Activated CD4-positive, alpha-beta T cell treated with anti-CD3 and anti-CD28 coated beads for 24 hours (primary cell): ENCODE results near the gene MRNIP.

Source experiments
- DNase-seq, 2 donors: peaks; one replicate each; pipeline ENCODE4 v3.0.0-alpha.2; 2020; ENCODE audit warnings: low read depth in 2 of 2

The MRNIP gene

DNA sequence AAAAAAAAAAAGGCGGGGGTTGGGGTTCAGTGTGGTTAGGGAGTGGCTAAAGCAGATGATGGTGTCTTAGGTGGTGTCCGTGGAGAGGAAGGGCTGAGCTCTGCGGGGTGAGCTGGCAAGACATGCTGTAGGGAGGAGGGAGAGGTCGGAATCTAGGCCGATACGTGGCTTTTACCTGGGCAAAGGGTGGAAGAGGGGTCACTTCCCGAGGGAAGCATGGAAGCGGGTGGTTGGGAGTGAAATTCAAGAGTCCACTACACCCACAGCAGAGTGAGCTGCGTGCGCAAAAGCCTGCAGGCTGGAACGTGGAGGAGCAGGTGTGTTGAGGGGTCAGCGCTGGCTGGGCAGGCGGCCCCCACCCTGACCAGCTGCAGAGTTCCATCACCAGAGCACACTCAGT, 31.3 kb upstream of the MRNIP start:
- no peak for DNase-seq

DNA sequence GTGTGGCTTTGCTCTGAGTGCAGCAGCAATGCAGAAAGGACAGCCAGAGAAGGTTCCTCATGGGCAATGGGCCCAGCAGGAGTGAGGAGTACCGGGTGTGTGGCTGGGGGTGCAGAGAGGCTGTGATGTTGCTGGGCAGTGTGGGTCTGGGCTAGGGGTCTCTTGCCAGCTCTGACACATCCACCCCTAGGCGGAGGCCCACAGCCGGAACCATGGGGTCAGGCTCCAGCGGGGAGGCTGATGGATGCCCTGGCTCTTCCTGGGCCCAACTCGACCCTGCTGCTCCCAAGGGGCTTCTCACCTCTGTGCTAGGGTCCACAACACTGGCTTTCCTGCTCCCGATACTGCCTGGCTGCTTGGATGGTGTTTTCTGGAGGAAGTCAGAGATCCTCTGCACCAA, 29.2 kb upstream of the MRNIP start:
- DNase-seq = no peak

DNA sequence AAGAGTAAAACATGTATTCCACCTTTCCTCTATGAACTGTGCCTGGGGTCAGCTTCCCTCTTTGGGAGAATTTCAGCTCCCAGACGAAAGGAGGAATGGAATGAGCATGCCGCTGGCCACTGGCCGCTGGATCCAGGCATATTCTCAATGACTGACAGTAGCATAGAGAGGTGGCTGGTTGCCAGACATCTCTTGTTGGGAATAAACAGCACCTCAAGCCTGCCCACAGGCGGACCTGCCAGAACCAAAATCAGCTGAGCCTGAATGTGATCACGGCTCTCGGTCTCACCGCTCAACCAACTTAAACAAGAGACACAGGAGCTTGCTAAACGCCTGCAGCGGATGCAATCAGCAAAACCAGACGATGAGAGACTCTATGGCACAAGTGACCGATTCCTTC, 28.5 kb upstream of the MRNIP start:
- DNase-seq = no peak

DNA sequence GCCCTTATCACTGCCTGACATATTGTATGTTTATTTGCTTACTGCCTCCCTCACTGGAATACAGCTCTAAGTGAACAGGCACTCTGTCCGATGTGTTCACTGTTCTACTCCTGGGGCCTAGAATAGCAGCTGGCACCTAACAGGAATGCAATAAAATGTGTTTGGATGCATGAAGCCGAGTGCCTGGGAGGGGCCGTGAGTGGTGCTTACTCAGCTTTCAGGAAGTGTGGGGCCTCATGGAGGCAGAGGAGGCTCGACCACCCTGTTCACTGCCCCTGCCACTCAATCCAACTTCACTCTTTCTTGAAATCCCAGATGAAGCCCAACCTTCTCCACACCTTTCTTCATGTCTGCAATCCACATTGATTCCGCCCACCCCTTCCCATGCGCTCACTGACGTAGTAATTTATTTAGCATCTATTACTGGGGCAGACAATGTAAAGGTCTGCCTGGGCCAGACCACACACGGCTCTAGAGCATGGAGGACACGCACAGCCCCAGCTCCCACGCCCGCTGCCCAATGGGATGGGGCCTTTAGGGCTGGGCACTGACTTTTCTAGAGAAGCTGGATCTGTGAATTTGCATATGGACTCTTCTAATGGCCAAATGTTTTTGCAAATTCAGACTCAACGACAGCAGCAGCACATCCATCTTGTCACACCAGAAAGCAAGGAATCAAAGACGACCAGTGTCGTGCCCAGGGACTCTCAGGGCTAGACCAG, 27.7 kb upstream of the MRNIP start:
- no peak for DNase-seq

DNA sequence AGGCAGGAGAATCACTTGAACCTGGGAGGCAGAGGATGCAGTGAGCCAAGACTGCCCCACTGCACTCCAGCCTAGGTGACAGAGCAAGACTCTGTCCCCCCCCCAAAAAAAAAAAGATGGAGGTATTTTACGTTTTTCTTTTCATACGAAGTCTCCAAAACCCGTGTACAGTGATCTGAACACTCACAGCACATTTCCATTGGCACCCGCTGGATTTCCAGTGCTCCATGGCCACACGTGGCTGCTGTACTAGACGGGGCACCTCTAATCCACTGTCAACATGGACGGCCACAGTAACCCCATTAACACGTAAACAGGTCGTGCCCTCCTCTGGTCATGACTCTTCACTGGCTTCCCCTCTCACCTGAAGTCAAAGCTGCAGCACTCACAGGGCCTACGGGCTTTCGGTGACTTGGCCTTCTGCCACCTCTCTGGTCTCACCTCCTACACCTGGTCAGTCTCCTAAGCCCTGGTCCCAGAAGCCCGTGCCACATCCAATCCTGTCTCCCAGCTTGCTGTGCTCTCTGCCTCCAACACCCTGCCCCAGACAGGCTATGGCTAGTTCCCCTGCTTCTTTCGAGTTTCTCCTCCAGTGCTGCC, 27.0 kb upstream of the MRNIP start:
- DNase-seq = no peak

DNA sequence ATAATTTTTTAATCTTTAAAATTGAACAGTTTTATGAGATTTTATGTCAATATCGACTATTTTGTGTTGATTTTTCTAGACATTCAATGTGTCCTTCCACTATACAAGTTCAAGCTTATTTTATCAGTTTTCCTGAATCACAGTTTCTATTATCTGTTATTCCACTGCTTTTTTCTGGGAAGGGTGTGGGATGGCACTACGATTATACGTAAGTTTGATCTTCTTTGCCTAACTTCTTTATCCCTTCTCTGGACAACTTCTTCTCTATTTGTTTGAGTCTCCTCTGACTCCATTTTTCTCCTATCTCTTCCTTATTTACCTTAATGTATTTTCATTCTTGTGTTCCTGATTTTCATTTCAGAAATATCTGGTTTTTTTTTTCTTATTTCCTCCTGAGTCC, 24.5 kb upstream of the MRNIP start:
- no peak for DNase-seq

DNA sequence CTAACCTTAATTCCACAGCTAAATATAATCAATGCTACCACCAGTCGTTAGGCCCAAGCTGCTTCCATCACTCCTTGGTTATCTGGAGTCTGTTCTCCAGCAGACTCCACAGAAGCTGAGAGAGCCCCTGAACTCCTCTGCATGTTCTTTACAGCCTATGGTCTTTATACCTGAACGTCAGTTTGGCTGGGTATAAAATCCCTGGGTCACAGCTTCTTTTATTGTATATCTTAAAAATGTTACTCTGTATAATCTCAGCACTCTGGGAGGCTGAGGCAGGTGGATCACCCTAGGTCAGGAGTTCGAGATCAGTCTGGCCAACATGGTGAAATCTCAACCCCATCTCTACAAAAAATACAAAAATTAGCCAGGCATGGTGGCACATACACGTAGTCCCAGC, 23.7 kb upstream of the MRNIP start:
- DNase-seq = no peak

DNA sequence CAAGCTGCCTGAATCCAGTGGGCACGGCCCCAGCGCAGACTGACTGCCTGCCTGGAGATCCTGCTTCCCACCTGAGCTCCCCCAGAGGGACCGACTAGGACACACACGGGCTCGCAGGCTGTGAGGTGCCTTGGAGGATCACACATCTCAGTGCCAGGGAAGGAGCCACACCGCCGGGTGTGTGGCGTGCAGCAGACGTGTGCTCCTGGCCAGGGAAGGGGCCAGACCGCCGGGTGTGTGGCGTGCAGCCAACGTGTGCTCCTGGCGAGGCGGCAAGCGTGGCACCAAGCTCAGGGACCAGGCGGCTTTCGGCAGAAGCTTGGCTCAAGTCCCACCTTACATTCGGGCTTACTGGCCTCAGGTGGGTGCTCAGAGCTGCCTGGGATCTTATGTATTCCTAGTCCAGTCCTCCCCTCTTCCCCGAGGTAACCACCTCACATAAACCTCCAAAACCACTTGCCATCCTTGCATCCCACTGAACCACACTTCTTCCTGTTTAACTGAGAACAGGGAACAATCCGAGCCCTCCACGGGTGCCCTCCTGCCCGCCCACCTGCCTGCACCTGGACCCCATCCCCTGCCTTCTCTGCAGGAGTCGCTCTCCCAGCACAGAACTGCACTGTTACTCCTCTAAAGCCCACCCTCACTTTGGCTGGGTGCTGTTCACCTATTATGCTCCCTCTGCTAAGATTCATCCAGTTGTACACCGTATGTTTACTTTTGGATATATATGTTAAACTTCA, 22.4 kb upstream of the MRNIP start:
- DNase-seq = no peak

DNA sequence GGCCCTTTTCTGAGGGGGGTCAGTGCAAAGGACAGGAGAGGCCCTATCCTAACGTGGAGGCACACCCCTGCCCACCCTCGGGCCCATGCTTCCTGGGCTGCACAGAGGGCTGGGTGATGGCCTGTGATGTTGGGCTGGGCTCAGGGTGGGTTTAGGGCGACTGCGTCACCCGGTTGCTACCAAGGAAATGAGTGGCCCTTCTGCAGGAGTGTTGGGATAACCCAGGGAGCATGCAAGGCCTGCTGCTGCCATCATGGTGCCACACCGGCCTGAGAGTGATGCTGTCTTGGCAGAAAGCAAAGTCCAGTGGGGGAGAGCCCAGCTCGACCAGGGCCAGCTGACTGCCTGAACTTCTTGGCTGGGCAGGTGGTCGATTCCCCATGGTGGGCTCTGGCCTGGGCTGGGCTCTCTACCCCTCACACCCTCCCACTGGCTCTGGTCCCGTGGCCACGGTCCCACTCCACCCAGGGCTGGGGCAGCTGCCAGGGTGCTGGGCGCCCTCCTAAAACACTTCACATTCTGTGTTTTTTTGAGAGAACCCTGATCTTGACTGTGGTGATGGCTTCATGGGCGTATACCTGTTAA, 21.5 kb upstream of the MRNIP start:
- DNase-seq = no peak

DNA sequence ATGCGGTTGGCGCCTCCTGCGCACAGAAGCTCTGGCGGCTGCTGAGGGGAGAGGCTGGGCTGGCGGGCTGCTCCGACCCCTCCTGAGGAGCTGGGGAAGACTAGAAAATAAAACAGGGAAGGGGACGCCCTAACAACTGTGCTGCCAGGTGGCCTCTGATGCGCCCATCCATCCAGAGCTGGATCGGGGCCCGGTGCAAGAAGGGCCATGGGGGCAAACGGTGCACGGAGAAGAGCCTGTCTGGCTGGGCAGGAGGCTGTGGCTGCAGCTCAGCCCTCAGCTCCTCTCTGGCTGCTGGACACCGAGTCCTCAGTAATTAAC, 21.0 kb upstream of the MRNIP start:
- no peak for DNase-seq

DNA sequence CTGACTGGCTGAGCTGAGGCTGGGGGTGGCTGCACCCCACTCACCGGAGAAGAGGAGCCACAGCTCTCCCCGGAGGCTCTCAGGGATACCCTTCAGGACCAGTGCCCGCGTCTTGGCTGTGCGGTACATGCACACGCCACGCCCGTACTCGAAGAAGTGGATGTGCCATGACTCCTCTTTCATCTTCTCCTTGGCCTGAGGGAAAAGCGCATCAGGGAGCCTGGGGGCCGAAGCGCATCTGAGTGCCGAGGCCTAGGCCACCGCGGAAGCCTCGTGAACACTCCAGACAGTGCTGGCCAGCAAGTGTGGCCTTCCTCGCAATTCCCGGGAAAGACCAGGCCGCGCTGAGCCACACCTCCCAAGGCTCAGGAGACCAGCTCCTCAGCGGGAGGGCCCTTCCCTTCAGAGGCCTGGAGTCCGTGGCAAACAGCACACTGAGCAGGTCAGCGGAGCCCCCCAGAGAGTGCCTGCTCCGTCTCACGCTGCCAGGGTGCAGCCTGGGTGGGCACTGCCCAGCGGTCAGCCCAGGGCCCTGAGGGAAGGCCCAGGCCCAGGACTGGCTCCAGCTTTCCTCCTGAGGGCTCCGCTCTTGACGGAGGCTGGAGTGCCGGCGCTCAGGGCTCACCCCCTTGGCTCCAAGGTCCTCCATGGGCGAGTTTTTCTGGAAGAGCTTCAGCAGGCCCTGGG, 20.5 kb upstream of the MRNIP start:
- DNase-seq = no peak

DNA sequence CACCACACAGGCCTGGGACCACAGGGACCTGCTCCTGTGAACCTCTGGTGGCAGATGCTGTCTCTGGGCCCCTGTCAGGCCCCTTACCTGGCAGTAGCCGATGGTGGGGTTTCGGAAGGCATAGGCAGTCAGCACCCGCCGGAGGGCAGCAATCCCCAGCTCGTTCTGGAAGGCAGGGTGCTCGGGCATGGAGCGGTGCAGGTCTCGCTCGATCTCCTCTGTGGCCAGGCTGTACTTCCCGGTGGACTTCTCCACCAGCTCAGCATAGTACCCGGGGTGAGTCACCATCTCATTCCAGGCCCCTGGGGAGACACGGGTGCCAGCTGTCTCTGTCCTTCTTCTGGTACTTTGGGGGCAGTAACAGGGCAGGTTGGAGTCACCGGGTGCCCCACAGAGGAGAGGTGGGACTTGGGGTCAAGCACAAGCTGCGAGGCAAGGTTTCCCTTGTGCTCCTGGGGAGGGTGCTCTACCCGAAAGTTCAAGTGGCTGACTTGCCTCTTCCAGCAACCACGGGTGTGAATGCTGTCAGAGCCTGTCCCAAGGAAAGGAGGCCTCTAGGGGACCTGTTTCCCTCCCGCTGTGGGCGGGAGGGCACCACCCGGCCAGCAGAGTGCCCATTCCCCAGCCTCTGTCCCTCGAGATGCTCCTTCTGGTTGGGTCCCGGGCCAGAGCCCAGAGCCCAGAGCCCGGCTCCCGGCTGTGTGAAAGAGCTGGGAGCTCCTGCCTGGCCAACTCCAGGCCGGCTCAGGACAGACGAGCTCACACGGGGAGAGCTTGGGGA, 19.8 kb upstream of the MRNIP start:
- DNase-seq = no peak

DNA sequence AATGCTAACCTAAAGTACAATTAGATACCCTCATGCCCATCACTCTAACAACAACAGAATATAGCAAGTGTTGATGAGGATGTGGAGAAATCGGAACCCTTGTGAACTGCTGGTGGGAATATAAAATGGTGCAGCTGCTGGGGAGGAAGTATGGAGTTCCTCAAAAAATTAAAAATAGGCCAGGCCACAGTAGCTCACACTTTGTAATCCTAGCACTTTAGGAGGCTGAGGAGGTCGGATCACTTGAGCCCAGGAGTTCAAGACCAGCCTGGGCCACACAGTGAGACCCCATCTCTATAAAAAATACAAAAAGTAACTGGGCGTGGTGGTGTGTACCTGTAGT, 18.0 kb upstream of the MRNIP start:
- DNase-seq = no peak

DNA sequence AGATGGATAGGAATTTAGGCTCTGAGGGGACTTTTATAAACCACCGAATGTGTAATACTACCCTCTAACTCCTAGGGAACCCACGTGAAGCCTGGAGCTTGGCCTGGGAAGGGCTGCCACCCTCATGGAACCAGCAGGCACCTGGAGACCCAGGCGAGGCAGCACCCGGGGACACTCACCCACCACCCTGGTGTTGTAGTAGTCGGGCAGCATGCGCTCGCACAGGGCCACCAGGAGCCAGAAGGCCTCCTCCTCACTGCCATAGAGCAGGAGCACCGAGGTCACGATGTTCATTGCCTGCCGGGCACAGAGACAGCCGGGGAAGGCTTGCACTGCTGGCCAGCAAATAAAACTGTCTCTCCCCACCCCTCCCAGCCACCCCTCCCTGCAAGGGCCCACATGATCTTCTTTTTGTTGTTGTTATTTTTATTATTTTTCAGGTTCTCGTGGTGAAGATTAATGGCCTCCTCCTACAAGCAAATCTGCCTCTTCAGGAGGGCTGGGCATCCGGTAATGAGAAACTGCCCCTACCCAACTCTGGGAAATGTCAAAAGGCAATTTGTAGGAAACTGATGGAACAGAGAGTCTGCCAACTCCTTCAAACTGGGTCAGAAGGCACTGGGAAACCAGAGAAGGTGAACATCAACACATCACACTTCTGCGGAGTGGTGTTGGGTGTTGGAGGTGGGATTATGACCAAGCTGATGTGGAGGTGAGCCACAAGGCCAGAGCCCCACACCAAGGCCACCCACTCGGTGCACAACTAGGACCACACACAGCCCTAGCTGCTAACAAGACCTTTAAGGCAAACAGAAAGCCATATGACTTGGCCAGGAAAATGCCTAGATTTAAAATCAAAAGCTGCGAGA, 17.4 kb upstream of the MRNIP start:
- DNase-seq = no peak

DNA sequence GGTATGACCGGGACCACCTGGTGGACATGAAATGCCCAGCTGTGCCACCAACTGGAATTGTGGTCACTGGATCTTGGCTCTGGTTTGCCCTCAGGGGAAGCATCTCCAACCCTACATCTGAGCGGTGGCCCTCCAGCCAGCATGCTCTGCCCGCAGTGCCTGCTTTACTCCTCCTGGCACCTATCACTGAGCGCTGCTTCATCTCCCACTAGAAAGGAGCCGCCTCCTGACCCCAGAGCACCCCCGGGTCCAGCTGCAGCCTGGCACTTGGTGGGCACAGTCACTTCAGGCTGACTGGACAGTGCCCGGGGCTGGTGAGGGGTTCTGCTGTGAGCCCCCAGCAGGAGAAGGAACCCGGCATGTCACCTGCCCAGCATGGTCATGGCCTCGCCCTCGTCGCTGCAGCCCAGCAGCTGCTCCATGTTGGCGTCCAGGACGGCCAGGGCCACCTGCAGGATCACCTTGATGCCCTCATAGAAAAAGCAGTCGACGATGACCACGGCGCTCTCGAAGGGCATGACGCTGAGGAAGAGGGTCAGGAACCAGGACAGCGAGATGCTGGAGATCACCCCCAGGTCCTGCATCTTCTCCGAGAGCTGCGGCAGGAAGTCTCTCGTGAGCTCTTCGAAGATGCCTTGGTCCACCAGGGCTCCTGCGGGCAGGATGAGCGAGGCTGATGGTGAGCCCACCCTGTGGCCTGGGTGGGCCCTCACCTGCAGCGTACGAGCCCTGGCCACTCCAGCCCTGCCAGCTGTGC, 16.1 kb upstream of the MRNIP start:
- DNase-seq = no peak

DNA sequence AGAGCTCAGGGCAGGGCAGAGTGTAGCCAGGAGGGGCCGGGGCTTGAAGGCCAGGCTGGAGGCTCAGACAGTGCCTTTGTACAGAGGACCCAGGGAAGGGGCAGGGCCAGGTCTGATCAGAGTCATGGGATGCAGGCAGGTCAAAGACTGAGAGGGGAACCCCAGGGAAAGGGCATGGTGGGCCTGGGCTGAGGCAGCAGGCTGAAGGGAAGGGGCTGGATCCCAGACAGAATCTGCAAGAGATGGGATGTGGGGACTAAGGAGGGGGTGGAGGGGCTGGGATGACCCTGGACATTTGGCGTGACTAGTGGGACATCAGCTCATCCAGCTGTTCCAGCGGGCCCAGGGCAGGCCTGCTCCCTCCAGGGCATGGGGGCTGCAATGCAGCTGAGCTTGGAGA, 15.5 kb upstream of the MRNIP start:
- no peak for DNase-seq

DNA sequence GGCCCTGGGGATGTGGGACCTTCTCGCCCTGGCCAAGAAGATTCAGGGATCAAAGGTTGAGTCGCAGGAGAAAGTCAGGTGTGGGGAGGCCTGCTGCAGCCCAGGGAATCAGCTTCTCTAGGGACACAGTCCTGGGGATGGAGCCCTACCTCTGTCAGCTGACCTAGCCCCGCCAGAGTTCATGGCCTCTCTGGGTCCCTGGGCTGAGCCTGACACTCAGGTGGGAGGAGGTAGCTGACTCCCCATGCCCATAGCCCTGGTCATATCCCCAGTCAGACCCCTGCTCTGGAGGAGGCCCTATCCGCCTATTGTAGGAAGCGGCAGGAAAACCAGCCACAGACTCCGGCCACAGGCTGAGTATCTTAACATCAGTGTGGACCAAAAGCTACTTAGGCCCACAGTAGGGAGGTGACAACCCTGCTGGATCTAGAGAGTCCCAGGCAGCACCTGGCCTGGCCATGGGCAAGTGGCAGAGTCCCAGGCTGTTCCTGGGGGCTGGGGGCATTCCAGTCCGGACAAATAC, 15.0 kb upstream of the MRNIP start:
- no peak for DNase-seq

DNA sequence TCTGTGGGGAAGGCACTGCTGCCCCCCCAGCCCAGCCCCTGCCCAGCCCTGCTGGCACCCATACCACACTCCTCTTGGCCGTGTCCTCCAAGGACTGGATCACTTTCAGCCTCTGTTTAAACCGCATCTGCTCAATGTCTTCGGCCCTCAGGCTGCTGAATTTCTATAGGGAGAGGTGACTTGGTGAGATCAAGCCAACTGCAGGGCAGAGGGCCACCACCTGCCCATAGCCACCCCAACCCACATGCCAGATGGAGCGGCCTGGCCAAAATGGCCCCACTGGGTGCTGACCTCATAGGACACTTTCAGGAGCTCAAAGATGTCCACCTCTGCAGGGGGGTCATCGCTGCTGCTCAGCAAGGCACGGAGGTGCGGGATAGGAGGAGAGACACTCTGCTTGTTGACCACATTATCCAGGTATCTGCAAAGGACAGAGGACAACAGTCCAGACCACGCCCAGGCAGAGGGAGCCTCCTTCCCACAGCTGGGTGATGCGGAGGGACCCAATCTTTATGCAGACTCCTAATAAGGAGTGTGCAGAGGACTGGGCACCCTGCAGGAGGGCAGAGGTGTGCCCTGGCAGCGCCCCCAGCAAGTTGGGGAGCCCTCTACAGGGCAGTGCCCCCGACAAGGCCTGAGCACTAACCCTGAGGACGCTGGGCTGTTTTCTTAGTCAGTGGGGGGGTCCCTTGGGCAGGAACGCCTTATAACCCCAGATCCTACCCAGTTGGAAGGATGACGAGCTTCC, 14.4 kb upstream of the MRNIP start:
- no peak for DNase-seq
